Vagina (tissue), 2 donors: ENCODE measurements around the gene CLIP4.

Source experiments
- CTCF ChIP-seq, 3 experiments: fragments of 450-650 bp in 2 of 3; fragments of 200-600 bp in 1 of 3; sonication (generic) in 1 of 3; IDR thresholded peaks; one replicate each; pipeline ENCODE4 v1.5.1; 2017 to 2019; ENCODE audit warnings: antibody characterized with exemption in 3 of 3, mild to moderate bottlenecking in 2 of 3, moderate library complexity in 2 of 3
- POLR2A ChIP-seq, 2 donors: fragments of 450-650 bp; IDR thresholded peaks; one replicate each; pipeline ENCODE4 v1.6.1; 2017; ENCODE audit warnings: antibody characterized with exemption in 2 of 2, mild to moderate bottlenecking in 2 of 2, moderate library complexity in 2 of 2

DNA sequence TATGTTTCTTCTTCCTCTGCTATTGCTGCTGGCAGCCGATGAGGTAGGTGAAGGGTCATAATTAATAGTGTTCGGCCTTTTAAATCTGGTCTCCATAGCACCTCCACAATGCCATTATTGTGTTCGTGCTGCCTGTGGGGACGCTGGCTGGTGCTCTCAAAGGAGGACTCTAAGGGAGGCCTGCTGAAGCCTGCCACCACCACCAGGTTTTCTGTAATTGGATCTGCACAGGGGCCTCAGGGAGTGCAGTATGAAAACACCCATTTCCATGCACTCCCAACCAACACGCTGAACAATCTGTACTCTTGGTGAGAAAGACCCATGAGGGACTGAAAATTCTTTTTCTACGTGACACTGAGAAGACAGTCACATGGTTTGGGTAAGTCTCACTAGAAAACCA, 17.6 kb upstream of the CLIP4 start:
- TF ChIP-seq CTCF (IDR thresholded peaks at IDR 0.05) (no peak), POLR2A (IDR thresholded peaks at IDR 0.05) (no peak)
